Head of caudate nucleus (tissue), 42 donors: ENCODE data around the gene SETD1A.
A peak's percentile ranks its signal among the peaks of the same experiment; 100 is the strongest.

Experiments used
- DNase-seq, 42 donors: peaks; one replicate each; pipeline versions ENCODE4 v3.0.0 to v3.0.0-alpha.2; 2020 to 2021; ENCODE audit warnings: mixed read lengths in 7 of 42
- intact Hi-C: fragments of 100-400 bp; cut with DNase I; formaldehyde crosslinking; loops from one replicate; pipeline ENCODE4 v1.15.0; 2022

The SETD1A gene

GRCh38 chr16:30949650-30950515 is 7.7 kb upstream of the SETD1A start:
- peak in 20 of 42 donors; percentile 16 to 63 (median 39) for DNase-seq
- intact Hi-C loops, result no loop called here

GRCh38 chr16:30950516-30951065 is 7.0 kb upstream of the SETD1A start:
- intact Hi-C loops, result no loop called here
- no peak for DNase-seq

- intact Hi-C loops, result no loop called here
- DNase-seq, result no peak
Measured at GRCh38 chr16:30951193-30951592, 6.4 kb upstream of the SETD1A start.

DNA sequence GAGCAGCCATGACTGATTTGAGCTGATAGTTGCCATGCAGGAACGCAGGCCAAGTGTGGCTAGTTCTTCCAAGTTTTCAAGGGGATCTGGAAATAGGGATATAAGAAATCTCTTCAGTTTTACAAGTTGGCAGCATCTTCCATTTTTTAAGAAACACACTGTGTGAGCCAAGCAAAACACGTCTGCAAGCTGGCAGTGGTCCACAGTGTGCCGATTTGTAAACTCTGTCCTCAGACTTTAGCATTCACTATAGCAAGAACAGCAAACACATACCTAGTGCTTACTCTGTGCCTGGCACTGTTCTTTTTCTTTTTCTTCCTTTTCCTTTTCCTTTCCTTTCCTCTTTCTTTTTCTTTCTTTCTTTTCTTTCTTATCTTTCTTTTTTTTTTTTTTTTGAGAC is 5.8 kb upstream of the SETD1A start:
- intact Hi-C loops, result no loop called here
- DNase-seq, result no peak

DNA sequence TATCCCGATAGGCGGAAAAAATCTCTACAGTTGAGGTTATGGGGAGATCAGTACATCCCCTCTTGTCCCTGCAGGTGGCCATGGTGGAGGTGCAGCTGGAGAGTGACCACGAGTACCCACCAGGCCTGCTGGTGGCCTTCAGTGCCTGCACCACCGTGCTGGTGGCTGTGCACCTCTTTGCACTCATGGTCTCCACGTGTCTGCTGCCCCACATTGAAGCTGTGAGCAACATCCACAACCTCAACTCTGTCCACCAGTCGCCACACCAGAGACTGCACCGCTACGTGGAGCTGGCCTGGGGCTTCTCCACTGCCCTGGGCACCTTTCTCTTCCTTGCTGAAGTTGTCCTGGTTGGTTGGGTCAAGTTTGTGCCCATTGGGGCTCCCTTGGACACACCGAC is 4.4 kb upstream of the SETD1A start:
- no peak for DNase-seq
- intact Hi-C loops, result no loop called here

GRCh38 chr16:30953511-30954124 is 3.9 kb upstream of the SETD1A start:
- intact Hi-C loops, result no loop called here
- DNase-seq, result peak; percentile 58 to 88 (median 76)

DNA sequence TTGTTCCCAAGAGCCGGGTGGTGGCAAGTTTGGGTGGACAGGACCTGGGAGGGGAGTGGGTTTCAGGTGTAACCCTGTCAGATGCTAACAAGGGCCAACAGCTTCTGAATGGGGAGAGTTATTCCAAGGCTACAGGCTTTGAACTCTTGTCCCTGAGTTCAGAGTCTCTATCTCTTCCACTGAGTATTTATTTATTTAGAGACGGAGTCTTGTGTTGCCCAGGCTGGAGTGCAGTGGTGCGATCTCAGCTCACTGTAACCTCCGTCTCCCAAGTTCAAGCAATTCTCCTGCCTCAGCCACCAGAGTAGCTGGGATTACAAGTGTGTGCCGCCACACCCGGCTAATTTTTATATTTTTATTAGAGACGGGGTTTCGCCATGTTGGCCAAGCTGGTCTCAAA is 2.6 kb upstream of the SETD1A start:
- DNase-seq, result no peak
- intact Hi-C loops, result no loop called here

GRCh38 chr16:30956601-30957455 is 726 bp upstream of the SETD1A start:
- peak; percentile 65 to 92 (median 85) for DNase-seq
- intact Hi-C loops, result no loop called here

DNA sequence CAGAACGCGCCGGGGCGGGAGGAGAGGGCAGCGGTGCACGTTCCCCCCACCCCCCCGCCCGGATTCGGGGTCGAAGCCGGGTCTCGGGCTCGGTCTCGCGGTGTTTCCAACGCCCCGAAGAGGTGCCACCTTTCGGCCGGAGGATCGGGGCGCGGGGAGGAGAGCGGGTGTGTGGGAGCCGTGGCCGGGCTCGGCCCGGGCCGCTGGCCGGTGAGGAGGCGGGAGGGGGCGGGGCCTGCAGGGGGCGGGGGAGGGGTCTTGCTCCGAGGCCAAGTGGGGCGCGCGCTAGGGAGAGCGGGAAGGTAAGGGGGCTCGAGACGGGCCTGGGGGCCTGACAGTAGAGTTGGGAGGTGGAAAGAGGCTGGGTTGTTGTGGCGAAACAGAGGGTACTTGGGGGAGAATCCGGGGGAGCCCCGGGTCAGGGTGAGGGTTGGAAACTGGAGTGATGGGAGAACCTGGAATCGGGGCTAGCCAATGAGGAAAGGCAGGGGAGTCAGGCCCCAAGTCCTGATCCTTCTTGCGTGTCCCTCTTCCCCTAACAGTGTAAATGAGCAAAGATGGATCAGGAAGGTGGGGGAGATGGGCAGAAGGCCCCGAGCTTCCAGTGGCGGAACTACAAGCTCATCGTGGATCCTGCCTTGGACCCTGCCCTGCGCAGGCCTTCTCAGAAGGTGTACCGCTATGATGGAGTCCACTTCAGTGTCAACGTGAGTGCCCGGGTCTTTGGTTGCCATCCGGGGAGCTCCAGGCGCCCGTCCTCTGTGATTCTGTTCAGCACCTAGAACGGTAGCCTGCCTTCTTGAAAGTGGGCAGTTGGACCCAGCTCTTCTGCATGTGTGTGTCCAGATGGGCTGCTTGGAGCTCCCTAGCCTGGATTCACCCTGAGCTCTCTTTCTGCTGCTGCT is 873 bp downstream of the SETD1A start:
- intact Hi-C loops, result no loop called here
- peak in 14 of 42 donors; percentile 7 to 63 (median 40) for DNase-seq

DNA sequence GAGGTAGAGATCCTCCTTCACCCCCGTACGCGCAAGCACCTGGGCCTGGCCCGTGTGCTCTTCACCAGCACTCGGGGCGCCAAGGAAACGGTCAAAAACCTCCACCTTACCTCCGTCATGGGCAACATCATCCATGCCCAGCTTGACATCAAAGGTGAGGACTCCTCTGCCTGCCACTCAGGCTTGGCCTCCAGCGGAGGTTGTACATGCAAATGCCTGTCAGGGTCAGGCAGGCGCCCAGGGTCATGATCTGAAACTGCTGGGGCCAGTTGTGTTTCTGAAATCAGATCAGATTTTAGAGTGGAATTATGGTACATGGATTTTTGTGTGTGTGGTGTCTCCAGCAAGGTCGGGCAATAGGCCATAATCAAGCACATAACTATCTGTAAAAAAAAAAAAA is 3.8 kb downstream of the SETD1A start:
- DNase-seq, result no peak
- intact Hi-C loops, result no loop called here

DNA sequence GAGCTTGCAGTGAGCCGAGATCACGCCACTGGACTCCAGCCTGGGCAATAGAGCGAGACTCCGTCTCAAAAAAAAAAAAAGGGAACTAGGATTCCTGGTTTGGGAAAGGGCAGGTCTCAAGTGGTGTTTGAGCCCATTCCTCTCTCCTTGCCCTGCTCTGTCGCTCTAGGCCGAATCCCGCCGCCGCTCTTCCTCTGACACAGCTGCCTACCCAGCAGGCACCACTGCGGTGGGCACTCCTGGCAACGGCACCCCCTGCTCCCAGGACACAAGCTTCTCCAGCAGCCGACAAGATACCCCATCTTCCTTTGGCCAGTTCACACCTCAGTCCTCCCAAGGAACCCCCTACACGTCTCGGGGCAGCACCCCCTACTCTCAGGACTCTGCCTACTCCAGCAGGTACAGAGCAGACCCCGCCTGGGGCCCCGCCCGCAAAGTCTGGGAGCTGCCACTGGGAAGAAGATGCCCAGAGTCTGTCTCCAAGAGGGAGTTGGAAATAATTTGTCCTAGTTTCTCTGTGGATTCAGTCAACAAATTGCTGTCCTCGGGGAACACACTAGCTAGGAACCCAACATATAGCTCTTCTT is 6.5 kb downstream of the SETD1A start:
- intact Hi-C loops, result no loop called here

DNA sequence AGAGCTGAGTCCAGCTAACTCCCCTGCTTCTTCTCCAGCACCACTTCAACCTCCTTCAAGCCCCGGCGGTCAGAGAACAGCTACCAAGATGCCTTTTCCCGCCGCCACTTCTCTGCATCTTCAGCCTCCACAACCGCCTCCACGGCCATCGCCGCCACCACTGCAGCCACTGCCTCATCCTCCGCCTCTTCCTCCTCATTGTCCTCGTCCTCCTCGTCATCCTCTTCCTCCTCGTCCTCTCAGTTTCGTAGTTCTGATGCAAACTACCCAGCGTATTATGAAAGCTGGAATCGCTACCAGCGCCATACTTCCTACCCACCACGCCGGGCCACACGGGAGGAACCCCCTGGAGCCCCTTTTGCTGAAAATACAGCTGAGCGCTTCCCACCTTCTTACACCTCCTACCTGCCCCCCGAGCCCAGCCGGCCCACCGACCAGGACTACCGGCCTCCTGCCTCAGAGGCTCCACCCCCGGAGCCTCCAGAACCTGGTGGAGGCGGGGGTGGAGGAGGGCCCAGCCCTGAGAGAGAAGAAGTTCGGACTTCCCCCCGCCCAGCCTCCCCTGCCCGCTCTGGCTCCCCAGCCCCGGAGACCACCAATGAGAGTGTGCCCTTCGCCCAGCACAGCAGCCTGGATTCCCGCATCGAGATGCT is 7.1 kb downstream of the SETD1A start:
- intact Hi-C loops, result no loop called here
- no peak for DNase-seq

More for the DNA sequence above, 6.5 kb downstream of the SETD1A start:
- no peak for DNase-seq

DNA sequence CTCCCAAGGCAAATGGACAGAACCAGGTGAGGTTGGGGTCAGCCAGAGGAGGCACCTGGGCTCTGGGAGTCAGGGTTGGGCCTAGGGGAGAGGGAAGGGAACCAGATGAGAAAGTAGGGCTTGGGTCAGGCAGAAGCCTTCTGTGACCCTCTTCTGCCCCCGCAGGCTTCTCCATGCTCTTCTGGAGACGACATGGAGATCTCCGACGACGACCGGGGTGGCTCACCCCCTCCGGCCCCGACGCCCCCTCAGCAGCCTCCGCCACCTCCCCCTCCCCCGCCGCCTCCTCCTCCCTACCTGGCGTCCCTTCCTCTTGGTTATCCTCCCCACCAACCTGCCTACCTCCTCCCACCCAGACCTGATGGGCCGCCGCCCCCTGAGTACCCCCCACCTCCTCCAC is 7.9 kb downstream of the SETD1A start:
- DNase-seq, result no peak
- intact Hi-C loops, result no loop called here

- intact Hi-C loops, result no loop called here
- no peak for DNase-seq
Measured at GRCh38 chr16:30966033-30966619, 8.6 kb downstream of the SETD1A start.

DNA sequence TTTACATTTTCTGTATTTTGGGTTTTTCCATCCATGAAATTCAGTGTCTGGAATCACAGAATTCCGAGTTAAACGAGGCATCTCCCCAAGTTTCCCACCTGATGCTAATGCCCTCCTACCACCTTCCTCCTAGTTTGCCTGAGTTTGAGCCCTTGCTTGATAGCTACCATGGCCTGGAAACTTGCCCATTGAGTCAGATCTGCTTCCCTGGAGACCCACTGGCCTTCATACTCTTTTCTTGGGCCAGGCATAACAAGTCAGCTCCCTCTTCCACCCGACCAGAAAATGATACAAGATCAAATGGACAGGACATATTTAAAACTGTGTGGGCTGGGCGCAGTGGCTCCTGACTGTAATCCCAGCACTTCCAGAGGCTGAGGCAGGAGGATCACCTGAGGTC is 10.2 kb downstream of the SETD1A start:
- intact Hi-C loops, result no loop called here
- DNase-seq, result no peak

GRCh38 chr16:30969246-30969842 is 11.8 kb downstream of the SETD1A start:
- no peak for DNase-seq
- intact Hi-C loops, result no loop called here

DNA sequence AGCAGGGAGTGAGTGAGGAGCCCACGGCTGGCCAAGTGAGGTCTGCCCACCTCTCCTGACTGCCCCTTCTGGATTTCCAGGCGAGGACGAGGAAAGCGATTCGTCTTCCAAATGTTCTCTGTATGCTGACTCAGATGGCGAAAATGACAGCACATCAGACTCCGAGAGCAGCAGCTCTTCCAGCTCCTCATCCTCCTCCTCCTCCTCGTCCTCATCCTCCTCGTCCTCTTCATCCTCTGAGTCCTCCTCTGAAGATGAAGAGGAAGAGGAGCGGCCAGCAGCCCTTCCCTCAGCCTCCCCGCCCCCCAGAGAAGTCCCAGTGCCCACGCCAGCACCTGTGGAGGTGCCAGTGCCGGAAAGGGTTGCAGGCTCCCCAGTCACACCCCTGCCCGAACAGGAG is 13.7 kb downstream of the SETD1A start:
- DNase-seq, result no peak
- intact Hi-C loops, result no loop called here
